ENCODE results near the gene HAND1.
"Not testable (repeated sequence)": the region's sequence is repeated elsewhere in the genome, so short reads cannot be mapped to it uniquely, and the experiment has no call there.

Gene HAND1

DNA sequence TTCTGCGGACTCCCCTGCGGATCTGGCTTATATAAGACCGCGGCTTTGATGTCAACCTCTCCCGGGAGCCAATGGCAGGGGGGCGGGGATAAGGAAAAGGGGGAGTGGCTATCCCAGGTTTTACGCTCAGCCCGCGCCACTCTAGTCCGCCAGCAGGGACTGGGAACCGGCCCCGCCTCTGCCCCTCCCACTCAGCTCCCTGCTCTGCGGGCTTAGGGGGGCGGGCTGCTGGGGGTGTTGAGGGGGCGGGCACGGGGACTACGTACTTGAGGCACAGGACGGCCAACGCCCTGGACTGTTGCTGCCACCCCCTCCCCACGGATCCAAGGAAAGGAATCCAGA, at the start of gene HAND1:
Gene HAND1 (minus strand): TSS at position 4 of the 342 bp plus-strand sequence. CDS start 219 bp downstream, outside the sequence.
- peak; percentile 60 for DNase-seq (ENCODE audit: low spot score)

DNA sequence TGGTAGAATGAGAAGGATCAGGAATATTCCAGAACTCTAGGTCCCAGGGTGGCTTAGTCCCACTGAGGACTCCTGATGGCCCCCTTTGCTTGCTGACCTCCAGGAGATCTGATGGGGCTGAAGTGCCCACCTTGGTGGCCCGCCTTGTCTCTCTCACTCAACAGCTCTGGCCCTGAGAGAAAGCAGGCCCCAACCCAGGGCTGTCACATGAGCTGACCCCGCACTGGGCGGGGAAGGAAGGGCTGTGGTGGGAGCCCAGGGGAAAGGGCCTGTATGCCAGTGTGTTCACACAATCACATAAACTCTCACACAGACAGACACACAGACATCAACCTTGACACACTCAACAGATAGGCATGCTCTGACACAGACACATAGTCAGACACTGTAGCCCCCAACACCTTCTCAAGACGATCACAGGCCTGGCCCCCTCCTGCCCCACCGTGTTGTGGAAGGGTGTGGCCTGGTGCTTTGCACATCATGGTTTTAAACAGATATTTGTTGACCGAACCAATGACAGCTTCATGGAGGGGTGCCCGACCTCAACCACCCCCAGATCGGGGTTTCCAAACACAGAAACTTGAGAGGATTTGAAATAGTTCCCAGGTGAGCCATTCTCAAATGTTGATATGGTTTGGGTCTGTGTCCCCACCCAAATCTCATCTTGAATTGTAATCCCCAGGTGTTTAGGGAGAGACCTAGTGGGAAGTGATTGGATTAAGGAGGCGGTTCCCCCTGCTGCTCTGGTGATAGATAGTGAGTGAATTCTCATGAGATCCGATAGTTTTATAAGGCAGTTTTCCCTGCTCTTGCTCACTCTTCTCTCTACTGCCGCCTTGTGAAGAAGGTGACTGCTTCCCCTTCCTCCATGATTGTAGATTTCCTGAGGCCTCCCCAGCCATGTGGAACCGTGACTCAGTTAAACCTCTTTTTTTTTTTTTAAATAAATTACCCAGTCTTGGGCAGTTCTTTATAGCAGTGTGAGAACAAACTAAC, 48.5 kb upstream of the HAND1 start:
- no peak for DNase-seq (ENCODE audit: low spot score)

DNA sequence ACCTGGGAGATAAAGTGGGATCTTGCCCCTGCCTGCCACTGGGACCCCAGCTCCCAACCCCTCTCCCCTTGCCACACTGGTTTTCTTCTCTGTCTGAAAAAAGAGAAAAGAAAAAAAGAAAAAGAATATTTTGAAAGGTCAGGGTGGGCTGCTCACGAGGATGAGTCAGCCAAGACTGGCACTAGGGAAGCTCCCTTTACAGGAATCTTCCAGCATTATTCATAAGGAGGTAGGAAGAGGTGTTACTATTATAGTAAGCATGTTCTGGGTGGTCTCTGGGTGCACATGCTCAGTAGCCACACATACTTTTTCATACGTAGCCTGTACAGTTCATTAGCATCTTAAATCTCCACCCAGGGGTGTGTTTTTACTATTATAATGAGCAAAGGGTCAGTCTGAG, 46.8 kb upstream of the HAND1 start:
- no peak for DNase-seq (ENCODE audit: low spot score)

DNA sequence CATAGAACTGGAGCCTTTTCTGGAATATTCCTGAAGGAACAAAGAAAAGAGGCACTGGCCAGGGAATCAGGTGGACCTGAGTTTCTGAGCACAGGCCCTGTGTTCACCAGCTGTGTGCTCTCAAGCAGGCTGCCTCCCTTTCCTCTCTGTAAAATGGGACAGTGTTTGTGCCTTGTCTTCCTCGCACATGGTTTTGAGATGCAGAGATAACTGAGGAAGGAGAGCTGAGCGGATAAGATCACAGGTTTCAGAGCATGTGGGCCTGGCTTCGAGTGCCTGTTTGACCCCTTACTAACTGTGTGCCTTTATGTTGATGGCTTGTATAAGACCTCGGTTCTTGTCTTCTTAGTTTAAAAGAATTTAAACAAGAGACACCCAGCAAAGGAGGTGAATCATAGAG, 46.2 kb upstream of the HAND1 start:
- no peak for DNase-seq (ENCODE audit: low spot score)

DNA sequence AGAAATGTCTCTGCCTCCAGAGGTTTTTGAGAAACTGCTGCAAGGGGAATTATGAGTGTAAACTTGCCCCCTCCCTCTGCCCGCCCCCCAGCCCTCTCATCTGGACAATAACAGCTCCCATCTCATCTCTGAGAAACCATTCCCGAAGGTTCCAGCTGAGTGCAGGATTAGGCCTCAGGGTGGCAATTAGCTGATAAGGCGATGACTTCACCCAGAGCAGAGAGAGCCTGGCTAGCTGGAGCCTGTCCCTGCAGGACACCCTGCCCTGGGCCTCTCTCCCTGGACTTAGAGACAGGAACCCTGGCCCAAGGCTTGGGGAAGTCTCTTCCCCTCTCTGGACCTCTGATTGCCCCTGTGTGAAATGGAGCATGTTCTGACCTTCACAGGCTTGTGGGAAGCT, 45.7 kb upstream of the HAND1 start:
- no peak for DNase-seq (ENCODE audit: low spot score)

DNA sequence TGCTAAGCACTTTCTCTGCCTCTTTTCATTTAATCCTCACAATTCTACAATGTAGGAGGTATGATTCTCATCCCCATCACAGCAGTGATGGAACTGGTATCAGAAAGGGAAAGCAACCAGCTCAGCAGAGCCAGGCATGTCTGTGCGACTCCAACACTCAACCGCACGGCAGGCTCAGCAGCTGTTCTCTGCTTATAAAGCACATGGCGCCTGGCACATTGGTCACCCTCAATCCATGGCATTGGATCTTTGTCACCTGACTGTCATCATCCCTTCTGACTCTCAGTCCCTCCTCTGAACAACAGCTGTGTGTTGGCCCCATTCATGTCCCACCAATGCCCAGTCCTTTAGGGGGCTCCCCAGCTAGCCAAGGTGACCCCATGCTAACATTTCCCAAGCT, 45.1 kb upstream of the HAND1 start:
- DNase-seq (ENCODE audit: low spot score): no peak

DNA sequence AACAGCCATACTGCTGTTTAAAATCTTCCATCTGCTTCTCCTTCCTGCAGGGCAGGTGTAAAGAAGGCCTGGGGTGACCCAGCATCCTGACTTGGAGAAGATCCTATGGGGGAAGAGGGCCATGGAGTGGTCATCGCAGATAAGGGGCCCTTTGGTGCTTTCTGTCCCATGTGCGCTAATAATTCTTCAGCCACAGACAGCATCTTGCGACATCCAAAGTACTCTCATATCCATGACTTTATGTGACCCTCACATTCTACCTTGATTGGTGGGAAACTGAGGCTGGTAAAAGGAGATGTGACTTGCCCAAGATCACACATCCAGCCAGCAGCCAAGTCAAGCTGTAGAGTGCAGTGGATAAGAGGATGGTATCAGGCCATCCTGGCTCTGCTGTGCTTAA, 44.3 kb upstream of the HAND1 start:
- DNase-seq (ENCODE audit: low spot score): no peak

DNA sequence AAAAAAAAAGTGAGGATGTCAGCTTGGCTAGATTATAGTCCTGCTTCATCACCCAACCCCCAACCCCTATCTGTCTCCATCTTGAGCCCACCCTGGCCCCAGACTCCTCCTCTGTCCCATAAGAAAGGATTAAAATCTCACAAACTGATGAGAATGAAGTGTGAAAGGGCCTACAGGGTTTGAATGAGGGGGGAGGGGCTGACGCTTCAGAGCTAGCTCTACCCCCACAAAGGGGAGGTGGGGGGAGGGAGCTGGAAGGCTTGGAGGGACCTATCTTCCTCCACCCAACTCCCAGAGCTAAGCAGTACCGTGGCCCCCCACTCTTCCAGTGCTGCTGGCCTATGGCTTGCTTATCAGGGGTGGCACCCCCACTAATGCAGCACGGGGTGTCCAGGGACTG, 43.7 kb upstream of the HAND1 start:
- no peak for DNase-seq (ENCODE audit: low spot score)

DNA sequence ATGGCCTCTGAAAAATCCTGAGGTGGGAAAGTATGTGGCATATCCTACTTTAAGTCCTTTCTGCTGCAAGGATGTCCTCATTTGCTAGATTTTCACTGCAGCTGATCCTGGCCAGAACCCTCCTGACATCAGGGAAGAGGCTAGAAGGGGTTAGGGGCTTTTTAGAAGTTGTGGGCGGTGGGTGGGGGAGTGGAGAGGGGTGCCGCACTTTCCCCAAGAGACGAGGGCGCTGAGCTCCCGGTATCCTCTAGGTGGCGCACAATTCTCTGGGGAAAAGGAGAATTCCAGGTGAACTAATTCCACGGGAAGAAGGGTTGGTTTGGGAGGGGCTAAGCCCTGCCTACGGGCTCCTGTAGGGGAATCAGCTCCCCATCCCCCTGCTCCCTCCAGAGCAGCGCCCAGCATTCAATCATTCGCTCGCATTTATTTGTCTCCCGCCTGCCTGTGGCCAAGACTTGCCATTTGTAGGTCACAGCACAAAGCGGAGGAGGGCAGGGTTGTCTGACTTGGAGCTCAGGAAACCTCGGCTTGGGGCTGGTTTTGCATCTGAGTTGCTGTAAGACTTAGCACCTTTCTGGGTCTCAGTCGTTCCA, 42.9 kb upstream of the HAND1 start:
- no peak for DNase-seq (ENCODE audit: low spot score)

DNA sequence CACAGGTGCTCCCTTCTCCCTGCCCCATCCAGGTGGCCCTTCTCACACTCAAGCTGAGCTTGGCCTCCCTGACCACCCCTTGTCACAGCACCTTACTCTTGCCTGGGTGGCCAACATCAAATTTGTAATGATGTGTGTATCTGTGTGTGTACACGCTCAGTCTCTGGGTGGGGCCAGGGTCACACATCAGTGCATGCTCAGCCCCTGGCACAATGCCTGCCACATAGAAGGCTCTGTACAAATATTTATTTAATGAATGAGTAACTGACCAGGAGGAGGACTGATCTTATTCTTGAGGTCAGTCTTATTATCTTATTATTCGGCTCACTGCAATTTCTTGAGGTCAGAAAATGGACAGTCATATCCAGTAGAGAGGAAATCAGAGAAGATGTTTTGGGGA, 41.3 kb upstream of the HAND1 start:
- no peak for DNase-seq (ENCODE audit: low spot score)

DNA sequence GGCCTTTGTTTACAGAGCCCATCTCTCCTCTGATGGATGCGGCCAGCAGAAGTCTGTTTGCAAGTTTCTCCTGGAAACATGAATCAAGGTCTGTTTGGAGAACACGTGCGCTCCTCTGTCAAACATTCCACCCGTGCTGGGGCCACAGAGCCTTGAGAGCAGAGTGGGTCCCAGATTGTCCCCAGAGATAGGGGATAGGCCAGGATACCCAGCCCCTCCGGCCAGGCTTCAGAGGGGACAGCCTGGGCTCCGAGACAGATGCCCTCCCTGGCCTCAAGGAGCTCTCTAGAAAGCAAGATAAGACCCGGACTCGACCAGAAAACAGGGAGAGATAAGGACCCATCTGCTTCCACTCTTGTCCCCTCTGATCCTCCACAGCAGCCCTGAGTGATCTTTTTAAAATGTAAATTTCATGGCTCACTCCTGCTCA, 40.4 kb upstream of the HAND1 start:
- no peak for DNase-seq (ENCODE audit: low spot score)

DNA sequence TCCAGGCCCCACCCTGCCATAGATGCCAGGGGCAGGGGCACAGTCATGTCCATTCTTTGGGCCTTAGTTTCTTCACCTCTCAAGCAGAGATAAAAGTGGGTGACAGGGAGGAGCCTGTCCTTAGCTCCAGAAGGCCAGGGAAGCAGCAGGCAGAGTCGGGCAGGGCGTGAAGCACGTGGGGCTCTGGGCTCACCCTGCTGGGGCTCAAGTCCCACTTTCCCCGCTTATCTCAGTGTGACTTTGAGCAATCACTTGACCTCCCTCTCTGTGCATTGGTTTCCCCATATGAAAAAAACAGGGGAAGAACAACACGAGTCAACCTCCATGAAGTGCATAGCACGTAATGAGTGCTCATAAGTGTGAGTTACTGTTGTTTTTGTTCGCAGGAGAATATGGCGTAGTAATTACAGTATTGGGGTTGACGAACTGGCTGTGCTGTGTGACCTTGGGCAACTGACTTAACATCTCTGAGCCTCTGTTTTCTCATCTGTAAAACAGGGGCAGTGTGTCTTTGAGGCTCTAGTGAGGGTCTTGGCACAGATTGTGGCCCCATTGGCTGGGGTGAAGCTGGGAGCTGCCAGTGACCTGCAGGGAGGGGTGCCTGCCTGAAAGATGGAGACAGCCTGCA, 39.9 kb upstream of the HAND1 start:
- no peak for DNase-seq (ENCODE audit: low spot score)

DNA sequence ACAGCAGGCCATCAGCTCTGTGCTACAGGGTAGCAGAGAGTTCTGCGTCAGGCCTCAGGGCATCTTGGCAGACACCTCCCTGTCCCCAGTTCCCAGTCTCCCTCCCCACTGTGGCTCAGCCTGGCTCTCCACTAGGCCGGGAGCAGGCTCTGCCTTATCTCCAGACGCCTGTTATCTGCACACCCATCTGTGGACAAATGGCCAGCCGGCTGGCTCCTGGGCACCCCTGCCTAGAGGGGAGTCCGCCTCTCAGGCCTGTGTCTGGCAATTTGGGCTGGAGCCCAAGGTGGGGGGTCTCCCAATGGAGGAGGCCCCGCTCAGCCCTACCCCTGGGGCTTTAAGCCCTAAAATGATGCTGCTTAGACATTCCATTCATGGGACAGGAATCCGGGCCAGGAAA, 39.2 kb upstream of the HAND1 start:
- DNase-seq (ENCODE audit: low spot score): no peak

DNA sequence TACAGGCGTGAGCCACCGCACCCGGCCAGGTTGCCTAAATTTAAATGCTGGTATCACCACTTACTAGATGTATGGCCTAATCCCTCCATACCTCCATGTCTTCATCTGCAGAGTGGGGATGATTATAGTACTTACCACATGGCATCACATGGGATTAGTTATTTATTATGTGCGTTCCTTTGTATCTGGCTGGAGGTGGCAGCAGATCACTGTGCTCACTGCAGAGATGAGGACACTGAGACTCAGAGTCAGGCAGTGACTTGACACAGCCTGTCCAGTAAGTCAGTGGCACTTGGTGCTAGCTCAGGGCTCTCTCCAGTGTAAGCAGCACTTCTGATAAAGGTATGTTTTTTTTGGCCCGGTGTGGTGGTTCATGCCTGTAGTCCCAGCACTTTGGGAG, 38.4 kb upstream of the HAND1 start:
- DNase-seq (ENCODE audit: low spot score): no peak

DNA sequence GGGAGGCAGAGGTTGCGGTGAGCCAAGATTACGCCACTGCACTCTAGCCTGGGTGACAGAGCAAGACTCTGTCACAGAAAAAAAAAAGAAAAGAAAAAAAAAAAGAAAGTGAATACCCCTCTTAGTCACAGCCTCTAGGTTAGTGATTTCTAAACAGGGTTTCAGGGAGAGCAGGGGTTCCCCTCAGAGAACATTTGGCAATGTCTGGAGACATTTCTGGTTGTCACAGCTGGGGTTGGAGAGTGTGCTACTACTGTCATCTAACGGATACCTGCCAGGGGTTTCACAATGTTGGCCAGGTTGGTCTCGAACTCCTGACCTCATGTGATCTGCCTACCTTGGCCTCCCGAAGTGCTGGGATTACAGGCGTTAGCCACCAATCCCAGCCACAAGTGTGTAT, 37.5 kb upstream of the HAND1 start:
- not testable (repeated sequence) for DNase-seq (ENCODE audit: low spot score)

DNA sequence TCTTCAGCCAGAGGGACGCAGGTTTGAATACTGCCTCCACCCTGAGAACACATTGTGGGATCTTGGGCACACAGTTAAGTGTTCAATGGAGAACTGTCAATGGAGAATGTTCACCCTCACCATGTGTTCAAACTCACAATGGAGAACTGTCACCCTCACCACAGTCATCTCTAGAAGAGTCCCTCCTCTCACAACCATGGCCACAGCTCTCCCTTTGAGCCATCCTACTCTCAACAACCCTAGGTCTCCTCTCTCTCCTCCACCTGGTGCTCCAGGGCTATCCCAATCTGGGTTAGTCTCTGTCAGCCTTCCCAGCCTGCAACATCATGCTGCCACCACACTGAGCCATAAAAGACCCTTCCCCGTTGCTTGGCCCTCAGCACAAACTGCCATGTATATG, 36.3 kb upstream of the HAND1 start:
- no peak for DNase-seq (ENCODE audit: low spot score)

DNA sequence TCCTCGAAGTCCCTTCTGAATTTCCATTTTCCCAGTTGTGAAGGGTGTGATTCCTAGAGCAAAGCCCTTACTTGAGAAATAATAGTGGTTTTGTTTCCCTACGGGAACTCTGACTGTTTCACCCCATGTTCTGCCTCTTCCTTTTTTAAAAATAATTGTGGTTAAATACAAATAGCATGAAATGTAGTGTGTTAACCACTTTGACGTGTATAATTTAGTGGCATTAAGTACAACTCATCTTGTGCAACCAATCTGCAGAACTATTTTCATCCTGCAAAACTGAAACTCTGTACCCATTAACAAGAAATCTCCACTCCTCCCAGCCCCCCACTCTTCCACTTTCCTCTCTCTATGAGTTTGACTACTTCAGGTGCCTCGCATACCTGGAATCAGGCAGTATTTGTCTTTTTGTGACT, 35.6 kb upstream of the HAND1 start:
- DNase-seq (ENCODE audit: low spot score): no peak

DNA sequence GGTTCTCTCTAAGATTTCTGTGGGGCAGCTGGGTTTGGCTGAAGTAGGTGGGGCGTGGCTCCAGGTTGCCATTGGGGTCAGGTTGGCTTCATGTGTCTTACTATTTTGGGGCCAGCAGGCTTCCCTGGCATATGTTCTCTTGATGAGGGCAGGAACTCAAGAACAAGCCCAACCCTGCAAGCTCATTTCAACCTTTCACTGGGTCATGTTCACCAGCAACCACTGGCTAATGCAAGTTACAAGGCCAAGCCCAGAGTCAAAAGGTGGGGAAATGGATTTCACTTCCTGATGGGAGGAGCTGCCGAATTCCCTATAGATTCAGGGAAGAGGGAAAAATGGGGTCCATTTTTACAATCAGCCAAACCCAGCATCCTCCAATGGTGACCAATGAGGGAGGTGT, 34.0 kb upstream of the HAND1 start:
- no peak for DNase-seq (ENCODE audit: low spot score)

DNA sequence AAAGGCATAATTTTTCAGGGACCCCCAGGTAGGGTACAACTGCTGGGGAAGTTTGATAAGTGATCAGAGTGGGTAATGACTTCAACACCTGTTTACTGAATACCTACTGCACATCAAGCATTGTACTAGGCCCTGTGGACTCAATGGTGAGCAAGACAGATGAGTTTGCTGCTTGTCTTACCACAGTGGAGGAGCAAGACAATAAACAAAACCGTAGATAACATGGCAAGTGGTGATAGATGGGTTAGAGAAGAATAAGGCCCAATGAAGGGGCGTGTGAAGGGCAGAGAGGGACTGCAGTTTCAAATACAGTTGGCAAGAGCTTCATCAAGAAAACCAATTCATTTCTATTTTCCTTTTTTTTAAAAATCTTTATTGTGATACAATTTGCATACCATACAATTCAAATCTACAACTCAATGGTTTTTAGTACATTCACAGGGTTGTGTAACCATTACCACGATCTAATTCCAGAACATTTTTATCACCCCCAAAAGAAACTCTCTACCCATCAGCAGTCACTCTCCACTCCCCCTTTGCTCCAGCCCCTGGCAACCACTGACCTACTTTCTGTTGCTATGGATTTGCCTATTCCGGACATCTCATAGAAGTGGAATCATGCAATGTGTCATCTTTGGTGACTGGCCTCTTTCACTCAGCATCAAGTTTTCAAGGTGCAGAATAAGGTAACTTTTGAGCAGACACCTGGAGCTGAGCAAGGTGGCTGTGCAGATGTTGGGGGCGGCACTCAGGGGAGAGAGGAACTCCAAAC, 31.9 kb upstream of the HAND1 start:
- no peak for DNase-seq (ENCODE audit: low spot score)

DNA sequence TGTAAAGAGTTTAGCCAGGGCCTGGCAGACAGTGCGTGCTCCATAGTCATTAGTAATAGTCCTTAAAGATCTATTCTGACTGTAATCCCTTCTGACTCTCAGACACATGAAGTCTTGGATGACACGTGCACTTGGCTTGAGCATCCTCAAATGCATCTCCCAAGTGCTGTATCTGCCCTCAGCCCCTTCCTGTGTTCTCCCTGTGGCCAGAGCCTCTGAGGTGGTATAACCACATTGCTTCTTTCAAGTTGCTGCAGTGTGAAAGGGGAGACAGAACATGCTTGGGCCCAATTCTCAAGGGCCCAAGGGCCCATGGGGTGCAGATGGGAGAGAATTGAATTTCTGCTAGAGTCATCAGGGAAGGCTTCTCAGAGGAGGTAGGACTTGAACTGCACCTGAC, 30.1 kb upstream of the HAND1 start:
- DNase-seq (ENCODE audit: low spot score): no peak

DNA sequence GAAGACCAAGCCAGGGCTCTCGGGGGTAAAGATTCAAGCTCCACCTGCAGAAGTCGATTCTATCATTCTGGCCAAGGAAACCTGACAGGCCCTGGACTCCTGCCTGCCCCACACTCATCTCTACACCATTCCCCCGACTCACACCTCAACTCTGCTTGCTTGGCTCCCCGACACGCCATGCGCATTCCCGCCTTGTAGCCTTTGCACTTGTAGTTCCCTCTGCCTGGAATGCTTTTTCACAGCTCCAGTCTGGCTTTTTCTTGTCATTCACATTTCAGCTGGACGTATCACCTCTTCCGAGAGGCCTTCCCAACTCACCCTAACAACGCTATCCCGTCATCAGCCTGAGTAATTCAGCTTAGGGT, 28.7 kb upstream of the HAND1 start:
- no peak for DNase-seq (ENCODE audit: low spot score)

DNA sequence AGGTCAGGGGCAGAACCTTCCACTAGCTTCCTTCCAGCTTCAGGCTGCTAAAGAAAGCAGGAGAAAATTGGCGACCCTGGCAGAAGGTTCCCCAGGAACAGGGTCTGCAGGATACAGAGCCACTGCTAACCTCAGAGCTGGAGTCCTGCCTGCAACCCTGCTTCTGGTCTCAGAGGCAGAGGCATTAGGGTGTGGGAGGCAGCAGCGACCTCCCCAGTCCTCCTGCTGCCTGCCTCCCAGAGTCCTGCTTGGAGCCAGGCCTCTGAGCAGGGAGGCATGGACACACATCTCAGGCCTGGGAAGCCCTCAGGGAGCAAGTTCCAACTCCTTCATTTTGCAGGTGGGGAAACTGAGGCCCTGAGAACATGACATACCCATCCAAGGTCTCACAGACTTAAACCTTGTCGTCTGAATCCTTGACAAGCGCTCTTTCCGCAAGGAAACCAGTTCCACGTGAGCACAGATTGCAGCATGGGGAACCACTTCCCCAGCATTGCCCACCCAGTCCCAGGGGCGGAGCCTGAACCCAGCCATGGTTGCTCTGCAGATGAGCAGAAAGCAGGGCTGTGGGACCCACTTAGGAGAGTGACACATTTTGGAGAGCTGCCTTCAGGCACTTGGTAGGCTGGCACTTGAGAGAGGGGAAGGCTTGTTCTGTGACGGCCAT, 28.2 kb upstream of the HAND1 start:
- no peak for DNase-seq (ENCODE audit: low spot score)

Measured in hepatic stellate cell (primary cell).